Measurements from ENCODE around the gene RHOG. TPM values are rescaled to one million over a fixed set of nuclear protein-coding genes. Genes with fewer than 3 reads are reported as not detected.
A peak's percentile ranks its signal among the peaks of the same experiment; 100 is the strongest.

The RHOG gene
- total and polyA plus RNA-seq, 11 donors, result 17.9 to 69.1 (median 30.1) TPM

GRCh38 chr11:3833449-3833848 is 7.3 kb downstream of the RHOG start:
- DNase-seq (no peak), ATAC-seq (no peak)
- 85 to 90% (median 88%) methylated on average over 2 of the region's 2 CpGs for WGBS, 4 donors
- intact Hi-C loops (cut with DNase I), result no loop called here
- Histone ChIP-seq H3K4me3 (no peak overlapping the region), H3K27me3 (no peaks in the 10 kb centered on the region), H3K36me3 (peaks cover 0 to 42% (median 13%) of the 10 kb centered on the region in 9 donors), H3K9me3 (no peaks in the 10 kb centered on the region), H3K4me1 (peaks cover 8 to 98% (median 74%) of the 10 kb centered on the region in 12 donors), H3K27ac (peak overlapping the region in 1 of 12 donors; percentile 98)
- TF ChIP-seq POLR2A (IDR thresholded peaks at IDR 0.05), result no peak
- no peak for TF ChIP-seq CTCF (IDR thresholded peaks at IDR 0.05)

GRCh38 chr11:3832816-3833215 is 7.9 kb downstream of the RHOG start:
- TF ChIP-seq POLR2A (IDR thresholded peaks at IDR 0.05) (no peak), CTCF (IDR thresholded peaks at IDR 0.05) (no peak)
- Histone ChIP-seq H3K9me3 (no peaks in the 10 kb centered on the region), H3K4me1 (peaks cover 8 to 91% (median 67%) of the 10 kb centered on the region in 12 donors), H3K4me3 (no peak overlapping the region), H3K27me3 (no peaks in the 10 kb centered on the region), H3K27ac (peak overlapping the region in 5 of 12 donors; percentile 5 to 98 (median 64)), H3K36me3 (peaks cover 0 to 48% (median 18%) of the 10 kb centered on the region in 9 donors)
- DNase-seq, result peak in 1 of 5 donors; percentile 10
- WGBS, 4 donors, result 92 to 100% (median 96%) methylated on average over 2 of the region's 2 CpGs
- ATAC-seq, result no peak
- intact Hi-C loops (cut with DNase I), result no loop called here

- Histone ChIP-seq H3K27me3 (no peaks in the 10 kb centered on the region), H3K4me3 (no peak overlapping the region), H3K4me1 (peaks cover 3 to 79% (median 55%) of the 10 kb centered on the region in 12 donors), H3K27ac (peak overlapping the region in 11 of 12 donors; percentile 2 to 98 (median 47)), H3K36me3 (peaks cover 0 to 60% (median 30%) of the 10 kb centered on the region in 9 donors), H3K9me3 (no peaks in the 10 kb centered on the region)
- ATAC-seq, result peak; percentile 63 to 81 (median 78)
- intact Hi-C loops (cut with DNase I), result no loop called here
- no peak for TF ChIP-seq CTCF (IDR thresholded peaks at IDR 0.05)
- no peak for TF ChIP-seq POLR2A (IDR thresholded peaks at IDR 0.05)
- DNase-seq, result peak in 3 of 5 donors; percentile 61 to 69 (median 69)
- WGBS, 4 donors, result 38 to 47% (median 44%) methylated on average over 13 of the region's 13 CpGs
These were observed 9.2 kb downstream of the RHOG start for GRCh38 chr11:3831378-3832239.

- Histone ChIP-seq H3K4me3 (no peak overlapping the region), H3K27me3 (no peaks in the 10 kb centered on the region), H3K36me3 (peaks cover 0 to 69% (median 35%) of the 10 kb centered on the region in 9 donors), H3K4me1 (peaks cover 3 to 74% (median 47%) of the 10 kb centered on the region in 12 donors), H3K27ac (peak overlapping the region in 2 of 12 donors; percentile 2 to 98), H3K9me3 (no peaks in the 10 kb centered on the region)
- WGBS, 4 donors, result 63 to 89% (median 83%) methylated on average over 1 of the region's 1 CpG
- ATAC-seq, result no peak
- peak in 1 of 5 donors; percentile 7 for DNase-seq
- TF ChIP-seq CTCF (IDR thresholded peaks at IDR 0.05), result no peak
- no peak for TF ChIP-seq POLR2A (IDR thresholded peaks at IDR 0.05)
- intact Hi-C loops (cut with DNase I), result no loop called here
These were observed 10.0 kb downstream of the RHOG start for GRCh38 chr11:3830730-3831129.

Data from heart left ventricle (tissue), 16 donors.